ENCODE data around the gene CHST13. TPM values are rescaled to one million over a fixed set of nuclear protein-coding genes. Genes with fewer than 3 reads are reported as not detected.

CHST13 gene
- total and polyA plus RNA-seq, 2 donors (not counting 3 experiments of a cell fraction or from before 2014, with no cell fraction given), result 0.04 TPM; not detected in 1

- no peak for TF ChIP-seq POLR2AphosphoS5 (IDR thresholded peaks at IDR 0.05; ENCODE audit: insufficient read depth, low read depth, low read length)
- TF ChIP-seq, protein P1, sequence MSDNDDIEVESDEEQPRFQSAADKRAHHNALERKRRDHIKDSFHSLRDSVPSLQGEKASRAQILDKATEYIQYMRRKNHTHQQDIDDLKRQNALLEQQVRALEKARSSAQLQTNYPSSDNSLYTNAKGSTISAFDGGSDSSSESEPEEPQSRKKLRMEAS (IDR thresholded peaks at IDR 0.05; ENCODE audit: insufficient read depth, insufficient read length), result no peak
- TF ChIP-seq FOS (IDR thresholded peaks at IDR 0.05; ENCODE audit: borderline replicate concordance, insufficient read depth, low read length), result no peak
- Histone ChIP-seq H3K9me3 (replicated peaks; ENCODE audit: control insufficient read depth, insufficient read depth, low read length) (no peaks in the 10 kb centered on the region), H3K27ac (ENCODE audit: insufficient read depth, low read depth, low read length) (no peak overlapping the region), H3K4me1 (ENCODE audit: control insufficient read depth, extremely low read depth, insufficient read depth, low read length) (peaks cover 6% of the 10 kb centered on the region), H2AFZ (ENCODE audit: low read depth, low read length) (no peak overlapping the region), H3K9ac (replicated peaks; ENCODE audit: extremely low read depth, insufficient read depth, low read length) (no peak overlapping the region), H3K27me3 (ENCODE audit: control insufficient read depth in 2 of 2, insufficient read depth in 2 of 2, low read length in 2 of 2) (no peaks in the 10 kb centered on the region), H3K4me3 (replicated peaks in 1 of 3; ENCODE audit: insufficient read depth in 1 of 3, low read depth in 1 of 3, low read length in 3 of 3) (no peak overlapping the region), H4K20me1 (replicated peaks; ENCODE audit: control insufficient read depth, extremely low read depth, insufficient read depth, low read length) (no peaks in the 10 kb centered on the region), H3K9me1 (replicated peaks; ENCODE audit: control insufficient read depth, extremely low read depth, insufficient read depth, low read length) (no peaks in the 10 kb centered on the region), H3K4me2 (ENCODE audit: insufficient read depth, low read length) (no peak overlapping the region), H3K36me3 (ENCODE audit: control insufficient read depth in 2 of 2, extremely low read depth in 1 of 2, insufficient read depth in 2 of 2, low read length in 2 of 2) (no peaks in the 10 kb centered on the region), H3K79me2 (ENCODE audit: control insufficient read depth, insufficient read depth, low read length) (no peaks in the 10 kb centered on the region)
- dilution Hi-C loops (cut with MboI; ENCODE audit: extremely low pct_ligation_motif_present, low sequenced_read_pairs), result no loop called here
- FAIRE-seq (no peak), DNase-seq (ENCODE audit: low read depth, low spot score) (no peak)
- POLR2A ChIA-PET, result no interaction called here
- CTCF ChIA-PET, result interaction anchor here (1.2 kb wide), 1 partner anchor 1095 kb away, joined by 3 read pairs; no protein-coding TSS in a partner anchor
- no TSS peak for BruUV-seq (replicated peaks)
- intact Hi-C loops (cut with micrococcal nuclease), result no loop called here
These were observed 43.7 kb upstream of the CHST13 start for GRCh38 chr3:126480206-126480605.

DNA sequence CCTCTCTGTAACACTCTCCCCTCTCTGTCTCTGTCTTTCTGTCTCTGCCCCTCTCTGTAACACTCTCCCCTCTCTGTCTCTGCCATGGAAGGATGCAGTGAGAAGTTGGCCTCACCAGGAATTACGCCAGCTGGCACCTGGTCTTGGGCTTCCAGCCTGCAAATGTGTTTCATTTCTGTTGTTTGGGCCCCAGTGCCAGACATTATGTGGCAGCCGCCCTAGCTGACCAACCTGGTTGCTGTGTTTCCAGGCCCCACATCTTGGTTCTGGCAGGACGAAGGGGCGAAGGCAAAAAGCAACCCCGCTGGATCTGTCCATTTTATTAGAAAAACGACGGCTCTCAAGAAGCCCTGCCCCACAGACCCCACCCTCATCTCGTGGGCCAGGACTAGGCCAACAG, 43.1 kb upstream of the CHST13 start:
- CTCF ChIA-PET, result interaction anchor here (1.5 kb wide), 1 partner anchor 19 kb away, joined by 3 read pairs; no protein-coding TSS in a partner anchor
- H3K27me3 ChIP-seq (ENCODE audit: control insufficient read depth in 2 of 2, insufficient read depth in 2 of 2, low read length in 2 of 2), result no peaks in the 10 kb centered on the region
- H3K9ac ChIP-seq (replicated peaks; ENCODE audit: extremely low read depth, insufficient read depth, low read length), result no peak overlapping the region
- peaks cover 6% of the 10 kb centered on the region for H3K4me1 ChIP-seq (ENCODE audit: control insufficient read depth, extremely low read depth, insufficient read depth, low read length)
- no peak overlapping the region for H3K4me2 ChIP-seq (ENCODE audit: insufficient read depth, low read length)
- H3K4me3 ChIP-seq (replicated peaks in 1 of 3; ENCODE audit: insufficient read depth in 1 of 3, low read depth in 1 of 3, low read length in 3 of 3), result no peak overlapping the region
- POLR2A ChIA-PET, result no interaction called here
- dilution Hi-C loops (cut with MboI; ENCODE audit: extremely low pct_ligation_motif_present, low sequenced_read_pairs), result no loop called here
- no TSS peak for BruUV-seq (replicated peaks)
- intact Hi-C loops (cut with micrococcal nuclease), result no loop called here
- no peak for TF ChIP-seq GATA2 (IDR thresholded peaks at IDR 0.05; ENCODE audit: insufficient read depth, insufficient read length, low read depth, low read length)
- TF ChIP-seq JUN (IDR thresholded peaks at IDR 0.05; ENCODE audit: borderline replicate concordance, insufficient read depth, insufficient read length, low read depth), result no peak
- TF ChIP-seq, protein P1 (IDR thresholded peaks at IDR 0.05; ENCODE audit: insufficient read depth, insufficient read length), result no peak
- no peak for TF ChIP-seq POLR2AphosphoS5 (IDR thresholded peaks at IDR 0.05; ENCODE audit: insufficient read depth, low read depth, low read length)
- TF ChIP-seq, protein P2, sequence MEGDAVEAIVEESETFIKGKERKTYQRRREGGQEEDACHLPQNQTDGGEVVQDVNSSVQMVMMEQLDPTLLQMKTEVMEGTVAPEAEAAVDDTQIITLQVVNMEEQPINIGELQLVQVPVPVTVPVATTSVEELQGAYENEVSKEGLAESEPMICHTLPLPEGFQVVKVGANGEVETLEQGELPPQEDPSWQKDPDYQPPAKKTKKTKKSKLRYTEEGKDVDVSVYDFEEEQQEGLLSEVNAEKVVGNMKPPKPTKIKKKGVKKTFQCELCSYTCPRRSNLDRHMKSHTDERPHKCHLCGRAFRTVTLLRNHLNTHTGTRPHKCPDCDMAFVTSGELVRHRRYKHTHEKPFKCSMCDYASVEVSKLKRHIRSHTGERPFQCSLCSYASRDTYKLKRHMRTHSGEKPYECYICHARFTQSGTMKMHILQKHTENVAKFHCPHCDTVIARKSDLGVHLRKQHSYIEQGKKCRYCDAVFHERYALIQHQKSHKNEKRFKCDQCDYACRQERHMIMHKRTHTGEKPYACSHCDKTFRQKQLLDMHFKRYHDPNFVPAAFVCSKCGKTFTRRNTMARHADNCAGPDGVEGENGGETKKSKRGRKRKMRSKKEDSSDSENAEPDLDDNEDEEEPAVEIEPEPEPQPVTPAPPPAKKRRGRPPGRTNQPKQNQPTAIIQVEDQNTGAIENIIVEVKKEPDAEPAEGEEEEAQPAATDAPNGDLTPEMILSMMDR (IDR thresholded peaks at IDR 0.05; ENCODE audit: extremely low read depth in 1 of 2, insufficient read depth in 1 of 2, low read depth in 1 of 2, low read length in 2 of 2), result no peak
- no peak for TF ChIP-seq MYC (IDR thresholded peaks at IDR 0.05; ENCODE audit: low read depth, low read length)
- TF ChIP-seq EZH2 (IDR thresholded peaks at IDR 0.05; ENCODE audit: borderline replicate concordance, low read depth, low read length, severe bottlenecking), result no peak
- no peak for TF ChIP-seq FOS (IDR thresholded peaks at IDR 0.05; ENCODE audit: borderline replicate concordance, insufficient read depth, low read length)
- no peak for TF ChIP-seq POLR2A (IDR thresholded peaks at IDR 0.05; ENCODE audit: low read depth, low read length)
- no peaks in the 10 kb centered on the region for H3K9me1 ChIP-seq (replicated peaks; ENCODE audit: control insufficient read depth, extremely low read depth, insufficient read depth, low read length)
- FAIRE-seq (no peak), DNase-seq (ENCODE audit: low read depth, low spot score) (no peak)
- H3K79me2 ChIP-seq (ENCODE audit: control insufficient read depth, insufficient read depth, low read length), result no peaks in the 10 kb centered on the region
- H4K20me1 ChIP-seq (replicated peaks; ENCODE audit: control insufficient read depth, extremely low read depth, insufficient read depth, low read length), result no peaks in the 10 kb centered on the region
- no peak overlapping the region for H2AFZ ChIP-seq (ENCODE audit: low read depth, low read length)
- H3K9me3 ChIP-seq (replicated peaks; ENCODE audit: control insufficient read depth, insufficient read depth, low read length), result no peaks in the 10 kb centered on the region
- H3K36me3 ChIP-seq (ENCODE audit: control insufficient read depth in 2 of 2, extremely low read depth in 1 of 2, insufficient read depth in 2 of 2, low read length in 2 of 2), result no peaks in the 10 kb centered on the region
- H3K27ac ChIP-seq (ENCODE audit: insufficient read depth, low read depth, low read length), result no peak overlapping the region

All from endothelial cell of umbilical vein (primary cell).